HFF-Myc (cell line): Measurements from ENCODE around the gene ARHGAP21.

ENCODE experiments used
- DNase-seq: peaks from one replicate; pipeline ENCODE4 v3.0.0-alpha.2; 2011; ENCODE audit warnings: low read depth; ENCODE audit errors: extremely low read depth
- H3K4me3 ChIP-seq: replicated peaks from 2 replicates; pipeline ENCODE4 v1.5.1; 2011; ENCODE audit warnings: low read depth, mild to moderate bottlenecking, control low read depth, low read length
- CTCF ChIP-seq: IDR thresholded peaks from 2 replicates; pipeline ENCODE4 v1.5.1; 2012; ENCODE audit warnings: mild to moderate bottlenecking, low read depth, low read length, control low read depth; ENCODE audit errors: missing control alignments

ARHGAP21 gene

DNA sequence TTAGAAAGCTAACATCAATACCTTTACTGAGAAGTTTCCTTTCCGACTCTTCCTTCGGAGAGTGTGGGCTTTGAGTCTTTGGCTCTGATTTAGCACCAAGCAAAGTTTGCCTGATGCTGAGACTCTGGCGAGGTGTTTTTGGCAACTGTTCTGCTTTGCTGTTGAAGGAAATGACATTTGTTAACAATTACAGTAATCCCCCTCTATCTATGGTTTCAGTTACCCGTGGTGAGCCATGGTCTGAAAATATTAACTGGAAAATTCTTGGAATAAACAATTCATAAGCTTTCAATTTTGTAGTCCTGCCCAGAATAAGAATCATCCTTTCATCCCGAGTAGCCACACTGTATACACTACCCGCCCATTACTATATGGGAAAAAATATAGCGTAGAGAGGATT, 126.3 kb downstream of the ARHGAP21 start:
- no peak for TF ChIP-seq CTCF
- no peak overlapping the region for H3K4me3 ChIP-seq
- no peak for DNase-seq

DNA sequence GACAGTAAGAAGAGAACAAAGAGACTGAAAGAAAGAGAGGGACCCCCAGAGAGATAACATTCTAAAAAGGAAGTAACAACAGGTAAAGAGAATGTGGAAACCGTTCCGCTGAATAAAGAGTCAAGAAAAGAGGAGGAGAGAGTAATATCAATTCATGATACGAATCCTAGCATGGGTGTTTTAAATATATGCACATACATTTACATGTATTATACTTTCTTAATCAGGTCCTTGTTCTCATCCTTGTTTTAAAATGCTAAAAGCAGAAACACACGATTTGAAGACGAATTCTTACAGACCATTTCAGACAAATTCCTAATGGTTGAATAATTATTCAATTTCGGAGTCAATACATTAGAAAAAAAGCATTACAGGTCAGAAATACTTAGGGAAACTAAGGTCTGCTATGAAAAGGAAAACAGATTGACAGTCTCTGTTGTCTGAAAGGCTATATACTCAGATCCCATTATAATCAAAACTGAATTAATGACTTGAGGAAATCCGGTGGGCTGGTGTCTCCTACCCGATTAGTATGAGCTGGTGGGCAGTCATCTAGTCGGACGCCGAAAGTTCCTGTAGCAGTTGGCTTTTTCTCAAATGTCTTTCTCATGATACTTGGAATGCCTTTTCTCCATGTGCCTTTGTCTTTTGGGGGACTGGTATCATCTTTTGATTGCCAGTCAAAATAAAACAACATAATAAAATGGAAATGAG, 127.3 kb downstream of the ARHGAP21 start:
- no peak overlapping the region for H3K4me3 ChIP-seq
- no peak for TF ChIP-seq CTCF
- DNase-seq = no peak

GRCh38 chr10:24590697-24591457, 132.8 kb downstream of the ARHGAP21 start:
- no peak for TF ChIP-seq CTCF
- no peak for DNase-seq
- no peak overlapping the region for H3K4me3 ChIP-seq

GRCh38 chr10:24589265-24589664, 134.4 kb downstream of the ARHGAP21 start:
- no peak overlapping the region for H3K4me3 ChIP-seq
- no peak for TF ChIP-seq CTCF
- no peak for DNase-seq

GRCh38 chr10:24579906-24580305, 143.8 kb downstream of the ARHGAP21 start:
- no peak for TF ChIP-seq CTCF
- no peak for DNase-seq
- H3K4me3 ChIP-seq = no peak overlapping the region

GRCh38 chr10:24579448-24579847, 144.2 kb downstream of the ARHGAP21 start:
- no peak for TF ChIP-seq CTCF
- DNase-seq = no peak

More at GRCh38 chr10:24579448-24579847, 144.2 kb downstream of the ARHGAP21 start:
- H3K4me3 ChIP-seq = no peak overlapping the region
